Heart left ventricle (tissue), 16 donors: ENCODE results near the gene CPM. TPM values are rescaled to one million over a fixed set of nuclear protein-coding genes. Genes with fewer than 3 reads are reported as not detected.

Source experiments
- ATAC-seq, 4 donors: fragments of 200-7000 bp; cut with Tn5 transposase; one replicate each; pipeline ENCODE4 v1.9.1; 2020 to 2022; ENCODE audit warnings: moderate library complexity in 4 of 4, mild to moderate bottlenecking in 3 of 4, moderate number of reproducible peaks in 1 of 4
- DNase-seq, 5 donors: peaks; one replicate each; pipeline ENCODE4 v3.0.0-alpha.2; 2020
- H3K27ac ChIP-seq, 12 donors: fragments of 200-600 bp; sonication (generic) in 4 of 12; one replicate each; pipeline versions ENCODE4 v1.5.0 to v1.8.0; 2016 to 2022; ENCODE audit warnings: mild to moderate bottlenecking in 2 of 12
- H3K27me3 ChIP-seq, 9 donors: fragments of 200-600 bp; sonication (generic) in 2 of 9; one replicate each; pipeline versions ENCODE4 v1.5.1 to v1.8.0; 2016 to 2022; ENCODE audit warnings: mild to moderate bottlenecking in 3 of 9
- H3K36me3 ChIP-seq, 9 donors: fragments of 200-600 bp; sonication (generic) in 2 of 9; one replicate each; pipeline versions ENCODE4 v1.5.0 to v1.8.0; 2018 to 2022; ENCODE audit warnings: mild to moderate bottlenecking in 2 of 9
- H3K4me1 ChIP-seq, 12 donors: fragments of 200-600 bp; sonication (generic) in 4 of 12; one replicate each; pipeline versions ENCODE4 v1.5.0 to v1.8.0; 2016 to 2022; ENCODE audit warnings: mild to moderate bottlenecking in 3 of 12
- H3K4me3 ChIP-seq, 12 donors: fragments of 200-600 bp; sonication (generic) in 4 of 12; one replicate each; pipeline versions ENCODE4 v1.5.0 to v1.8.0; 2017 to 2022; ENCODE audit warnings: mild to moderate bottlenecking in 9 of 12, moderate library complexity in 4 of 12
- H3K9me3 ChIP-seq, 12 donors: fragments of 200-600 bp; sonication (generic) in 4 of 12; one replicate each; pipeline versions ENCODE4 v1.5.0 to v1.8.0; 2016 to 2022; ENCODE audit warnings: mild to moderate bottlenecking in 1 of 12
- CTCF ChIP-seq, 12 donors: fragments of 200-600 bp; sonication (generic) in 4 of 12; IDR thresholded peaks; one replicate each; pipeline versions ENCODE4 v1.5.0 to v1.8.0; 2018 to 2022; ENCODE audit warnings: antibody characterized with exemption in 12 of 12, mild to moderate bottlenecking in 5 of 12
- POLR2A ChIP-seq, 2 donors: fragments of 450-650 bp; IDR thresholded peaks; one replicate each; pipeline ENCODE4 v1.6.1; 2017; ENCODE audit warnings: antibody characterized with exemption in 2 of 2, mild to moderate bottlenecking in 2 of 2, moderate library complexity in 2 of 2
- WGBS, 4 donors: extraction: QIAGEN DNeasy Blood & Tissue Kit in 2 of 4; methylation state at CpG; one replicate each; pipeline versions ENCODE4 v1.1.5 to v1.1.7; 2013 to 2018; 5-methylcytosine and 5-hydroxymethylcytosine counted together
- intact Hi-C, 10 donors: fragments of 100-400 bp; cut with DNase I; formaldehyde crosslinking; loops; one replicate each; pipeline versions ENCODE4 v1.11.1 to v1.14.2; 2022
- polyA plus RNA-seq, 2 donors: library from polyadenylated mRNA; stranded (reverse); fragments of 200-250 nt; gene quantifications; one replicate each; pipeline ENCODE4 v1.2.3, GENCODE V29; 2013
- total RNA-seq, 9 donors: library from RNA; depleted of rRNA in 2 of 9; stranded (reverse); fragments of >200 nt in 2 of 9; fragmentation: NEBNext Ultra II Directional in 3 of 9; extraction: Animal tissue kit (Norgen Biotek cat#: 25700) in 3 of 9; gene quantifications; one replicate each; pipeline versions ENCODE4 v1.1.0 to v1.2.4, GENCODE V29; 2016 to 2023
- donor health status: ischemic (EF 13 %, LVEDD 7.1; RV severe dilation, severe dysfunction).
- donor health status: healthy with polysubstance abuse.
- donor health status: DM: no; HTN: yes; CAD: no.
- donor health status: DM: no; HTN: no; CAD: no.
- donor health status: ischemic (EF 25% LVEDD 6.9; RV normal size, moderate dysfunction).
- donor health status: ischemic (EF 25% LVEDD 5.7; RV mildly dilated, moderate dysfunction).
- donor health status: healthy.
- donor health status: DM: yes; HTN: yes; CAD: no.
- donor health status: ischemic (EF 35%, LVEDD 5.7; RV mildly dilated, moderate dysfunction).
- donor health status: nonischemic (EF 11% LVEDD 7.7; RV severe dilation, severe dysfunction).
- donor health status: DM: yes; HTN: yes; CAD: no.
- donor health status: PGD.
- donor health status: ischemic (EF 29% LVEDD 5.4; RV normal size, mild dysfunction).
- donor health status: nonischemic (EF 23%, LVEDD 6.1; RV moderate dilation, normal function).

Gene CPM
- total and polyA plus RNA-seq, 11 donors: 2.0 to 25.4 (median 8.8) TPM

DNA sequence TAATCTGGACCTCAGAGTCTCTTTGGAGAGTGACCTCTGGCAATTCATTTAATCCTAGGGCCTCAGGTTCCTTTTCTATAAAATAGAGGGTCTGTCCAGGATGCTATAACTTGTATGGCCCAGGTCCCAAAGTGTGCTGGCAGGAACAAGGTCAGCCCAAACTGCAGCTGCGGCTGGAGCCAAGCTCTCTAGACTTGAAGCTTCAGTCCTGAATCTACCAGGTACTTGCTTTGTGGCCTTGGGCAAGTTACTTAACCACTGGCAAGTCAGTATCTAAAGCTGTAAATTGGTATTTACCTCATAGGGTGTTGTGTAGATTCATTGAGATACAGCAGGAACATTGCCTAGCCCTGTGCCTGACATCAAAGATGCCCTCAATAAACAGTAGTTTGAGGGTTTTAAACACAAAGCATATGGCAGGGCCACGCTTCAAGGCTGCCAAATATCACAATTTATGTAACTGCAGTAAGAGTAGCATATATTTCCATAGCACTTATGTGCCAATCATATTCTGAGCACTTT is 21.7 kb downstream of the CPM start:
- H3K27ac ChIP-seq: no peak overlapping the region
- H3K4me3 ChIP-seq: no peak overlapping the region
- WGBS, 4 donors: 86 to 87% (median 87%) methylated on average over 2 of the region's 2 CpGs
- intact Hi-C loops: no loop called here
- TF ChIP-seq CTCF (IDR thresholded peaks at IDR 0.05): no peak
- H3K27me3 ChIP-seq: no peaks in the 10 kb centered on the region
- no peak for DNase-seq
- H3K9me3 ChIP-seq: no peaks in the 10 kb centered on the region
- ATAC-seq: no peak
- no peaks in the 10 kb centered on the region for H3K36me3 ChIP-seq
- H3K4me1 ChIP-seq: peaks cover 0 to 6% (median 0%) of the 10 kb centered on the region in 12 donors

DNA sequence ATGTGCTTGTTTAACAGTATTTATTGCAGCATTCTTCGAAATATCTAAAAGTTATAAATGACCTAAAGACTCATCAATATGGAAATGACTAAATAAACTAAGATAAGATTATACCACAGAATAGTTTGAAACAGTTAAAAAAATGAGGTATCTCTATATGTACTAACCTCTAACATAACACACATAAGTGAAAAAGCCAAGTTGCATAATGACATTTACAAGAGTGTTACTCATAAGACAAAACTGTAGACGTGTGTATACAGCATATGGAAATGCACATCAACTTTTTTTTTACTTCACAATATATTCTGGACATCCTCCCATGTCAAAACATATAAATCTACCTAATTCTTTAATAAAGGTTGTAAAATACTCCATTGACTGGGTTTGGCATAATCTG is 22.8 kb downstream of the CPM start:
- no peak for TF ChIP-seq CTCF (IDR thresholded peaks at IDR 0.05)
- no peak for TF ChIP-seq POLR2A (IDR thresholded peaks at IDR 0.05)
- WGBS, 4 donors: 77 to 86% (median 81%) methylated on average over 2 of the region's 2 CpGs
- Histone ChIP-seq H3K36me3 (no peaks in the 10 kb centered on the region), H3K4me1 (peaks cover 0 to 6% (median 0%) of the 10 kb centered on the region in 12 donors), H3K4me3 (no peak overlapping the region), H3K27me3 (no peaks in the 10 kb centered on the region), H3K27ac (no peak overlapping the region), H3K9me3 (no peaks in the 10 kb centered on the region)
- ATAC-seq: no peak
- intact Hi-C loops: no loop called here
- no peak for DNase-seq

DNA sequence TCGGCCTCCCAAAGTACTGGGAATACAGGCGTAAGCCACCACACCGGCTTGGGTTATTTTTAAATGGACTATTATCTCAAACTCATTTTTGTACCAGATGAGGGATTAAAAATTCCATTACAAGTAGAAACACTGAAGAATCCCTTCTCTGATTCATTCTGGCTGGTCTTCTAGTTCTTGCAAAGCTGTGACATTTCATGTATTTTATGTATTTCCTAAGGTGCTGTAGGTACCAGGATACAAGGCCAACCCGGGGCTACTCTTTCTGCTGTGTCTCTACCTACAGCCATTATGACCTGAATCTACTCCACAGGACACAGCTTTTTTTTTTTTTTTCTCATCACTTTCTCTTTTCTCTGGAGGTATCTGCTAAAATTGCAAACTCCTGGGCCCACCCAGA is 24.9 kb downstream of the CPM start:
- 95 to 96% (median 96%) methylated on average over 4 of the region's 4 CpGs for WGBS, 4 donors
- TF ChIP-seq CTCF (IDR thresholded peaks at IDR 0.05) (no peak), POLR2A (IDR thresholded peaks at IDR 0.05) (no peak)
- Histone ChIP-seq H3K27me3 (no peaks in the 10 kb centered on the region), H3K36me3 (no peaks in the 10 kb centered on the region), H3K4me1 (no peaks in the 10 kb centered on the region), H3K9me3 (no peaks in the 10 kb centered on the region), H3K4me3 (no peak overlapping the region), H3K27ac (no peak overlapping the region)
- ATAC-seq (no peak), DNase-seq (no peak)
- intact Hi-C loops: no loop called here

DNA sequence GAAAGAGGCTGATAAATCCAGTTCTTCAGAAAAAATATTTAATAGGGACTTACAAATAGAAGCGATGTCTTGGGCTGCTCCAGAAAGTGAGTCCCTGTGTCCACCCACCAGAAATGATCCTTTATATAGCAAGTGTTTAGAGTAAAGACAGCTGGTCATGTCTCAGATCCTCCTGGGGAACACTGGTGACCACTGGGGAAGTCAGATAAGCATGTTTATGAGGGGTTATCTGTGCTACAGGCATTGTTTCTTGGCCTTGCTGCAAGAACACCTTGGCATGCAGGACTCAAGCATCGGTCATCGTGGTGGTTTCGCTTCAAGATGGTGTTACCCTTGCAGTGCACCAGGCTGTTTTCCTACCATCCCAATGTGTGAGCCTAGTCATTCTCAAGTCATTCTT is 27.2 kb downstream of the CPM start:
- intact Hi-C loops: no loop called here
- no peak for TF ChIP-seq POLR2A (IDR thresholded peaks at IDR 0.05)
- no peak for TF ChIP-seq CTCF (IDR thresholded peaks at IDR 0.05)
- Histone ChIP-seq H3K27me3 (no peaks in the 10 kb centered on the region), H3K27ac (no peak overlapping the region), H3K4me3 (no peak overlapping the region), H3K36me3 (no peaks in the 10 kb centered on the region), H3K4me1 (no peaks in the 10 kb centered on the region), H3K9me3 (no peaks in the 10 kb centered on the region)
- WGBS, 4 donors: 79 to 89% (median 84%) methylated on average over 4 of the region's 4 CpGs
- DNase-seq (no peak), ATAC-seq (no peak)
